ENCODE results near the gene CDKN2D.
"Not testable (repeated sequence)": the region's sequence is repeated elsewhere in the genome, so short reads cannot be mapped to it uniquely, and the experiment has no call there.

The CDKN2D gene

DNA sequence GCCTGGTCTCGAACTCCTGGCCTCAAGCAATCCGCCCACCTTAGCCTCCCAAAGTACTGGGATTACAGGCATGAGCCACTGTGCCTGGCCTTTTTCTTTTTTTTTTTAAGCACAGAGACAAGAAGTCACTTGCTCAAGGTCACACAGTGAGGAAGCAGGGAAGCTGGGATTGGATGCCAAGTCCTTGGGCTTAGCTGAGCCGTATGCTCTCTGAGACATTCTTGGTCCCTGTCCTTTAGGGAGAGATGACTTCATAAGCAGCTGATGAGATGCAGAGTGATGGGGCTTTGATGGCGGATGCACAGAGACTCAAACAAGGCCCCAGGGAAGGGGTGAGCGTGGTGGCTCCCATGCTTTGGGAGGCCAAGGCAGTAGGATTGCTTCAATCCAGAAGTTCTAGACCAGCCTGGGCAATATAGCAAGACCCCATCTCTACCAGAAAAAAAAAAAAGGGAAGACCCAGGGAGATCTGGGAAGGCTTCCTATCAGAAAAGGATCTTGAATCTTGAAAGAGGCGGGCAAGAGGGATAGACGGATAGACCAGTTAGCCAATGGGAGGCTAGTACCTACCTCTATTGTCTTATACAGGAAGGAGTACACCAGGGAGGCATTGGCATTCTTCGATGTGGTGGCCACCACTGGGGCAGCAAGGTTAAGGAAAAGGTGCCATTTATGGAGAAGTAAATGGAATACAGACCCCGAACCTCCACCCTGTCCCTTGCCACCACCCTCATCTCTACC is 14.4 kb upstream of the CDKN2D start:
- in situ Hi-C loops (cut with MboI; ENCODE audit: low sequenced_read_pairs): loop anchor here (5.0 kb wide), 1 partner anchor 59 kb away; no protein-coding TSS in a partner anchor

DNA sequence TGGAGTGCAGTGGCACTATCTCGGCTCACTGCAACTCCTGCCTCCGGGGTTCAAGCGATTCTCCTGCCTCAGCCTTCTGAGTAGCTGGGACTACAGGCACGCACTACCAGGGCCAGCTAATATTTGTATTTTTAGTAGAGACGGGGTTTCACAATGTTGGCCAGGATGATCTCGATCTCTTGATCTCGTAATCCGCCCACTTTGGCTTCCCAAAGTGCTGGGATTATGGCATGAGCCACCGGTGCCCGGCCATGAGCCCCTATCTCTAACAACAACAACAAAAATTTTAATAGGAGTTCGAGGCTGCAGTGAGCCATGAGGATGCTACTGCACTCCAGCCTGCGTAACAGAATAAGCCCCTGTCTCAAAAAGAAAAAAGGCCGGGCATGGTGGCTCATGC is 13.3 kb upstream of the CDKN2D start:
- in situ Hi-C loops (cut with MboI; ENCODE audit: low sequenced_read_pairs): loop anchor here (5.0 kb wide), 1 partner anchor 60 kb away; no protein-coding TSS in a partner anchor

DNA sequence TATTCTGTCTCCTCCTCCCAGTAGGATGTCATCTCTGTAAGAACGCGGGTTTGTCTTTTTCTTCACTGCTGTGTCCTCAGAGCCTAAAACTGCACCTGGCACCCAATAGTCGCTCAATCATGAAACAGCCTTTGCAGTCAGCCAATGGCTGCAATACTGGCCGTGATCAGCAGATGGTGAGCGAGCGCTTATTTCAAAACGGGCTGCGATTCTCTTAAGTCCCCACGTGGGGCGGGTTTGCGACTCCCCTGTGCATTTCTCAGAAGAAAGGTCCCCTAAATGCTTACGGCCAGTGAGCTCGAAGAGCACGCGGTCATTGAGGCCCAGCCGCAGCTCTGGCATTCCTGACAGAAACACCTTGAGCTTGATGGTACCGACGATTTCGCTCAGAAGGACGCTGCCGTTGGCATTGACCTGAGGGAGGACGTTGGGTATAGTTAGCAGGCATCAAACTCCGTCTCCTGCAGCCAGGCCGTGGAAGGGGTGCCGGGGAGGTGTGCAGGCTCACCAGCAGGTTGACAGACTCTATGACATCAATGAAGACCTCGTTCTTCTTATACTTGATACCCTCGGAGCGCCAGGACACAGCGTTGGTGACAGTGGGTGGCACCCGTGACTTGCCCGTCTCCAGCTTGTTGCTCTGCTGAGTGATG is 12.3 kb upstream of the CDKN2D start:
- in situ Hi-C loops (cut with MboI; ENCODE audit: low sequenced_read_pairs): loop anchor here (5.0 kb wide), 1 partner anchor 61 kb away; no protein-coding TSS in a partner anchor

DNA sequence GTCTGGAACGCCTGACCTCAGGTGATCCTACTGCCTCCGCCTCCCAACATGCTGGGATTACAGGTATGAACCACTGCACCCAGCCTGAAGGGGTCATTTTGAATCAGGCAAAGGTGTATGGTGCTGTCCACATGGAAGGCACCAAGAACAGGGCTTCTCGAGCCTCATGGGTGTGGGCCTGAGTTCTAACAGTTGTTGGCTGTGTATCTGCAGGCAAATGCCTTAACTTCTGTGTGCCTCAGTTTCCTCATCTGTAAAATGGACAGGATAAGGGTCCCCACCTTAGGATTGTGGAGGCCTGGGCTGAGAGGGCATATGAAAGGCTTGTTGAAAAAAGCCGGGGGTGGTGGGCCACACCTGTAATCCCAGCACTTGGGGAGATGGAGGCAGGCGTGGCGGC is 9.2 kb upstream of the CDKN2D start:
- in situ Hi-C loops (cut with MboI; ENCODE audit: low sequenced_read_pairs): no loop called here

DNA sequence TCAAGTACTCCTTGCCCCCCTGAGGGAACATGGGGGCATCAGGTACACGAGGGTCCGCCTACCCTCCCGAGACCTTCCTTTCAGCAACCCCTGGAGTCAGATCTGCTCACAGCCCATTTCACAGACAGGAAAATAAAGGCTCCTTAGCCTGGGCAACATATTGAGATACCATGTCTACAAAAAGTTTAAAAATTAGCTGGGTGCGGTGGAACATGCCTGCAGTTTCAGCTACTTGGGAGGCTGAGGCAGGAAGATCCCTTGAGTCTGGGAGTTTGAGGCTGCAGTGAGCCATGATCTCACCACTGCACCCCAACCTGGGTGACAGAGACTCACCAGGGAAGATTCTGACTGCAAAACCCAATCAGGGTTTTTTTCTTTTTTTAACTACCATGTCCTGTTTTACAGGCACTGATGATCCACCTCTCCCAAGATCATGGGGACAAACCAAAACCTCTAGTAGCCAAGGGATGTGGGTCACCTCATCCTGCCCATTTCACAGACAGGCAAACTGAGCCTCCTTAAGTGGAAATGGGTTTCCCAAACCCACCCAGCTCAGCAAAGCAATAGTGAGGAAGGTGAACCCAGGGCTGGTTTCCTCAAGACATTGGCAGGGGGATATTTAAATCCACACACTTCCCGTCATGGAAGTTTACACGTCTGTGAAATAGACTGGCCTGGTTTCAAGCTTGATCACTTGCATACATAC is 6.4 kb upstream of the CDKN2D start:
- in situ Hi-C loops (cut with MboI; ENCODE audit: low sequenced_read_pairs): no loop called here

DNA sequence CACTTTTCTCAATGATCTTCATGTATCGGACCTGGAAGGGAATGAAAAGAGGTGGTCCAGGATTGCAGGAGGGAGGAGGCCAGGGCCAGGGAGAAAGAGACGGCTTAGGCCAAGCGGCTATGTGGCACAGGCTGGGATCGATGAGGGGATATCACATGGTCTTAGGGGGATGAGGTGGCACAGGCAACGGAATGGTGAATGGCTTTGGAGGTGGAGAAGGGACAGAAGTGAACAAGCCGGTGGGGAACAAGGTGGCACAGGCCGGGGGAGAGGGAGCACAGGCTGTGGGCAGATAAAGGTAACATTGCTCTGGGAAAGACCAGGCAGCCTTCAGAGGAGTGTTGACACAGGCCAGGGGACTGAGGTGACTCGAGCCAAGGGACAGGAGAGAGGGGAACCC is 5.7 kb upstream of the CDKN2D start:
- in situ Hi-C loops (cut with MboI; ENCODE audit: low sequenced_read_pairs): no loop called here

GRCh38 chr19:10573793-10574192 is 5.0 kb upstream of the CDKN2D start:
- in situ Hi-C loops (cut with MboI; ENCODE audit: low sequenced_read_pairs): not testable (repeated sequence)

DNA sequence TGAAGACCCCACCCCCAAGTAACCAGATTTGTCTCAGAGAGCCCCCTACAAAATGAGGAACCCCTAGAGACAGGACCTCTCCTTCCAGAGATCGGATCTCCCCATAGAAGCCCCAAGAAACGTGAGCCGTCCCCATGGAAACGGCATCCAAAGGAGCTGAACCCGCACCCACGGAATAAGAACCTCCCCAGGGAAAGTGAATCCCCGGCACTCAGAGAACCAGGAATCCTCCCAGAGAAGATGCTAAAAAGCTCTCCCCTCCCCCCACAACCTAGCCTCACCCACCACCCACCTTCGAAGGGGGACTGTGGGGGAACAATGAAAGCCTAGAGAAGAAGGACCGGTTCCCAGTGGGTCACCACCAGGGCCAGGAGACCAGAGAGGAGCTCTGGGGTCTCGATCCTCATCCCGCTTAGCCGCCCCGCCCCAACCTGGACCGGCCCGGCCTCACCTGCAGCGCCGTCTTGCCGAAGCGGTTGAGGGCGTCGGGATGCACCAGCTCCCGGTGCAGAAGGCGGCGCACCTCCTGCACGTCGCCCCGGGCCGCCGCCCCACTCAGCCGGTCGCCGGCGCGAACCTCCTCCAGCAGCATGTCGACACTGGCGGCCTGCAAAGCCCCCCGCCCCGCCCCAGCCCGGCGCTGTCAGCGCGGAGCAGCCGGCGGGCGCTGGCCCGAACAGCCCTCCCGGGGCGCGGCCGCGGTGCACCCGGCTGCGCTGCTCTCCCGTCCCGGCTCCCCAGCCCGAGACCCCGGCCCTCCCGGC is 535 bp downstream of the CDKN2D start:
- in situ Hi-C loops (cut with MboI; ENCODE audit: low sequenced_read_pairs): no loop called here

DNA sequence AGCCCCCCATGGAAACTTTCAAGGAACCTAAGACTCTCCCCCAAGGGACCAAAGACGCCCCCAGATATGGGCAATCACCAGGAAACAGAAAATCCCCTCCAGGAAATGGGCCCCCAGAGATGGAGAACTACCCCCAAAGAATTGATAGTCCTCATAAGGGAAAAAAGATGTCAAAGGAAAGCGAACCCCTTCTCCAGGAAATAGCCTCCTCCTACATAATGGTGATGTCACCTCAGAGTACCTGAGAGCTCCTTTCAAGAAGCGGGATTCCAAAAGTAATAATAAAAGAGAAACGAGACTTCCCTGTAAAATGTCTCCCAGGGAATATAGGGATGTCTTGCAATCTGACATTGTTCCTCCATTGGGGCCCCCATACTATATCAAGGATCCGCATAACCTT is 1.1 kb downstream of the CDKN2D start:
- in situ Hi-C loops (cut with MboI; ENCODE audit: low sequenced_read_pairs): no loop called here

GRCh38 chr19:10566658-10567410 is 1.9 kb downstream of the CDKN2D start:
- in situ Hi-C loops (cut with MboI; ENCODE audit: low sequenced_read_pairs): no loop called here

DNA sequence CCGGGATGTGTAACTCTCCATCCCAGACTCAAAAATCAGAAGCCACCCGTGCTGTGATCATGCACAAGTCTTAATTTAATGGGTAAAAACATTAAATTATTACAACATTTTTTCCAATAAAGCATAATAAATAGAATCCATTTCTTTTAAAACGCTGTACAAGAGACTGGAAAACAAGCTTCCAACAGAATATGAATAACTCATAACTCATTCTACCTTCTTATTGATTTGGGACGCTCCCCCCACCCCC is 2.4 kb downstream of the CDKN2D start:
- in situ Hi-C loops (cut with MboI; ENCODE audit: low sequenced_read_pairs): no loop called here

DNA sequence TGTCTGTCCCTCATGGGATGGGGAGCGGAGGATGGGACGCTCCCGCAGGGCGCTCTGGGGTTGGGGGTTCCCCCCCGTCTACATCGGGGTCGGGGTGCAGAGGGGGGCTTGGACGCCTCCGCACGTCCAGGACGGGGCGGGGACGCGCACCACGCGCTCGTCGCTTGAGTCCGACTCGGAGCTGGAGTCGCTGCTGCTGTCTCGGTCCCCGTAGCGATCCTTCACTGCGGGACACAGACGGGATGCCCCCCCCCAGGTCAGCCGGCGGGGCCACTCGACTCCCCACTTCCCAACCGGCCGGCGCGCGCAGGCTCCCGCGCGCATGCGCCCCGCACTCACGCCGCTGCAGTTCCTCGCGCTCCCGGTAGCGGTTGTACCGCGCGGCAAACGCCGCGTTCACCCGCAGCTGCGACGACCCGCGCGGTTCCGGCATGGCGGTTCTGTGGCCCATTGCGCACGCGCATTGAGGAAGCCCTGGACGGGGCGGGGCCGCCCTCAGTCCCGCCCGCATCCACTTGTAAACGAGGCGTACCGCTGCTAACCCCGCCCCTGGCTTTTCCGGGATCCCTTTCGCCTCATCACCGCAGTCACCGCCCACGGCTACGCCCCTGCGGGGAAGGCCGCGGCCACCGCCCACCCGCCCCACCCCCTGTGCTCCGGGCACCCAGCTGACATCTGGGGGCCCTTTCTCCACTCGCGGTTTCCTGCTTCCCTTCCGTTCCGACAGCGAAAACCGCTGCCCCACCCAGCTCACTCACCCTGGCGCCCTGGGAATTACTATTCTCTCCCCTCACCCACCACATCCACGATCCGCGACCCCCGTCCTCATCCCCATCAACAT is 3.0 kb downstream of the CDKN2D start, which contains the start of gene KRI1:
KRI1 (minus strand) TSS at position 444 of the 841 bp plus-strand sequence; CDS start at position 433, 11 bp downstream.
- in situ Hi-C loops (cut with MboI; ENCODE audit: low sequenced_read_pairs): no loop called here

- in situ Hi-C loops (cut with MboI; ENCODE audit: low sequenced_read_pairs): no loop called here
Observed at GRCh38 chr19:10565028-10565566, 3.7 kb downstream of the CDKN2D start.

GRCh38 chr19:10562609-10563008 is 6.2 kb downstream of the CDKN2D start:
- in situ Hi-C loops (cut with MboI; ENCODE audit: low sequenced_read_pairs): no loop called here

- in situ Hi-C loops (cut with MboI; ENCODE audit: low sequenced_read_pairs): no loop called here
Observed at GRCh38 chr19:10560154-10560553, 8.6 kb downstream of the CDKN2D start.

DNA sequence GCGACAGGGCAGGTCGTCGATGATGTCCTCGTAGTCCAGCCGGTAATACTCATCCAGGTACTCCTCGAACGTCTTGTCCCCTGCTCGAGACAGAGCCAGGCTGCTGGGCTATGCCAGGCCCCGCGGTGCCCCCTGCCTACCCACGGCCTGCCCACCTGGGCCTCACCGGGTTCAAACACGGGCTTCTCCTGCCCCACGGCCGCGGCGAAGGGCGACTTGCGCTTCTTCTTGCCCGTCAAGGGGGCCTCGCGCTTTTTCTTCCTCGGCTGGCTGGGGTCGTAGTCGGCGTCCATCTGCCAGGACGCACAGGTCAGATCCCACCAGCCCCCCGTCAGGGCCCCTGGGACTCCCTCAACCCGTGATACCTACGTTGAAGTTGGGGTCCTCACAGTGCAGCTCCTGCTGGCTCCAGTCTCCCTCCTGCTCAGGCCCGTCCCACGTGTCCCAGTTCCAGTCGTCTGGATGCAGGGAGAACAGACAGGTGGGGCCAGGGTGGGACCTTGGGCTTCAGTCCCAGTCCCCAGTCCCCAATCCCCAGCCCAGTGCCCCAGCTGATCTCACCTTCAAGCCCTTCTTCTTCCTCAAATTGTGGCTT is 11.1 kb downstream of the CDKN2D start:
- in situ Hi-C loops (cut with MboI; ENCODE audit: low sequenced_read_pairs): no loop called here

DNA sequence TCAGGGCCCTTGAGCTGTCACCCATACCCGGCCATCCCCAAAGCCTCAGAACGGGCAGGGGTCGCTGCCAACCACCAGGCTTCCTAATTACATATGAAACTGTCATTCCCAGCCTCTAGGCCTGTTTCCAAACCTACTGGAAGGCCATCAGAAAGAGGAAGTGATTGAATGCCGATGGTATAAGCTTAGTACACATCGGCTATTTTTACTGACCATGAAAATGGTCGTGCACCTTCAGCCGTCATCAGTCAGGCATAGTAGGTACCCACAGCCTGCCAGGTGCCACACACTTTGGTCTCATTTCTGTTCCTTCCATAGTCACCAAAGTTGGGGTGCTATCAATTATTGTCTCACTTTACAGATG is 13.2 kb downstream of the CDKN2D start:
- in situ Hi-C loops (cut with MboI; ENCODE audit: low sequenced_read_pairs): no loop called here

DNA sequence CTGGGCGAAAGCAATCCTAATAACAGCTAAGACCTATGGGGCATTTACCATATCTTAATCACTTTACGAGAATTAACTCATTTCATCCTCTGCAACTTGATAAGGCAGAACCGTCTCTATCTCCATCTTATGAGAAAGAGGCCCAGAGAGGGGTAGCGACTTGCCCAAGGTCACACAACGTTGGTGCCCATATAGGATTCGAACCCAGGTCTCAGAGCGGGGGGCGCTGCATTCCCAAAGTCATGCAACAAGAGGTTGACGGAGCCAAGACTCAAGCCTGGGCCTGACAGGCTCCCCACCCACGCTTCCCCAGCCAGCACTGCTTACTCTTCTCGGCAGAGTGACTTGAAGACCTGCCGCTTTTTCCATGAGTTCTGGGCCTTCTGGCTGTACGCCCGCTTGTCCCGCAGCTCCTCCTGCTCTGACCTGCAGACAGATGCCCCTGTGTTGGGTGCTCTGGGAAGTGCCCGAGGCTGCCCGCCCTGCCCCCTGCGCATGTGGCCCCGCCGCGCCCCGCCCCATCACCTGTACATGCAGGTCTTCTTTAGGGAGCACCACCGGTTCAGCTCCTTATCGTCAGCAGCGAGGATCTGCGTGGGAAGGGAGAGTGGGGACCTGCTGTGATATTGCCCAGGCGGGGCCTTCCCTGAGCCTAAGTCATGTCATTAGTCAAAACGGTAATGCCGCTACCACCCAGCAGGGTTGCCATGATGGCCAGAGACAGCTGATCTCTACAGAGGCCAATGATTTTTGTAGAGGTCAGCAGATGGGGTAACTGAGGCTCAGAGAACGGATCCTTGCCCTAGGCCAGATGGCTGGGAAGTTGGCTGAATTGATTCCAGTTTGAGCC is 13.8 kb downstream of the CDKN2D start:
- in situ Hi-C loops (cut with MboI; ENCODE audit: low sequenced_read_pairs): no loop called here

Data from HL-60/S4 treated with retinoic acid at 250 ng/mL for 4 days and 3 days (cell line).